Measurements from ENCODE around the gene EPB41L2.

The EPB41L2 gene

GRCh38 chr6:131063764-131064272 lies 773 bp upstream of the EPB41L2 start:
- no peak for TF ChIP-seq CTCF (conservative IDR thresholded peaks at IDR 0.05; ENCODE audit: control insufficient read depth, insufficient read depth, low read depth, low read length)
- DNase-seq (ENCODE audit: low read depth) = no peak
- H3K4me3 ChIP-seq (ENCODE audit: control insufficient read depth, low read depth, low read length) = peak overlapping the region; percentile 79

GRCh38 chr6:131062241-131063027 lies 611 bp downstream of the EPB41L2 start:
- no peak for TF ChIP-seq CTCF (conservative IDR thresholded peaks at IDR 0.05; ENCODE audit: control insufficient read depth, insufficient read depth, low read depth, low read length)
- peak overlapping the region; percentile 79 for H3K4me3 ChIP-seq (ENCODE audit: control insufficient read depth, low read depth, low read length)
- no peak for DNase-seq (ENCODE audit: low read depth)

DNA sequence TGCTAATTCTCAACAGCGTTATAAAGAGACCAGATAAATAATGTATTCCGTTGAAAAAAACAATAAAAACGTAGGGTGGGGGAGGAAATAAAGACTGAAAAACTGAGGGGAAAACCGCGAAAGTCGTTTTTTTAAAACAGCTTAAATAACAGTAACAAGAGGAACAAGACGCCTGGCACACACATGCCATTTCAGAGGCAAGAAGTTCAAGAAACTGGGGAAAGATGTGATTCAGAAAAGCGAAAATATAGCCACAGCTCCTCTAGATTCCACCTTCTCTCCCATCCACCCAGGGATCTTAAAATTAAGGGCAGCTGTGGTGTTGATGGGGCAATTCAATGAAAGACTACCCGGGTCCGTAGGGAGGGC lies 1.3 kb downstream of the EPB41L2 start:
- H3K4me3 ChIP-seq (ENCODE audit: control insufficient read depth, low read depth, low read length) = peak overlapping the region; percentile 79
- DNase-seq (ENCODE audit: low read depth) = no peak
- no peak for TF ChIP-seq CTCF (conservative IDR thresholded peaks at IDR 0.05; ENCODE audit: control insufficient read depth, insufficient read depth, low read depth, low read length)

GRCh38 chr6:131061041-131061750 lies 1.8 kb downstream of the EPB41L2 start:
- DNase-seq (ENCODE audit: low read depth) = peak; percentile 68
- peak overlapping the region; percentile 79 for H3K4me3 ChIP-seq (ENCODE audit: control insufficient read depth, low read depth, low read length)

GRCh38 chr6:131060311-131060710 lies 2.7 kb downstream of the EPB41L2 start:
- peak; percentile 48 for DNase-seq (ENCODE audit: low read depth)
- no peak overlapping the region for H3K4me3 ChIP-seq (ENCODE audit: control insufficient read depth, low read depth, low read length)
- no peak for TF ChIP-seq CTCF (conservative IDR thresholded peaks at IDR 0.05; ENCODE audit: control insufficient read depth, insufficient read depth, low read depth, low read length)

More at GRCh38 chr6:131061041-131061750, 1.8 kb downstream of the EPB41L2 start:
- no peak for TF ChIP-seq CTCF (conservative IDR thresholded peaks at IDR 0.05; ENCODE audit: control insufficient read depth, insufficient read depth, low read depth, low read length)

GRCh38 chr6:131059486-131059885 lies 3.6 kb downstream of the EPB41L2 start:
- no peak overlapping the region for H3K4me3 ChIP-seq (ENCODE audit: control insufficient read depth, low read depth, low read length)
- peak; percentile 21 for TF ChIP-seq CTCF (conservative IDR thresholded peaks at IDR 0.05; ENCODE audit: control insufficient read depth, insufficient read depth, low read depth, low read length)
- peak; percentile 66 for DNase-seq (ENCODE audit: low read depth)

Measured in fibroblast of mammary gland (primary cell).